Mucosa of gallbladder (tissue), 1 donor: ENCODE data around the gene AKIRIN1. TPM values are rescaled to one million over a fixed set of nuclear protein-coding genes. Genes with fewer than 3 reads are reported as not detected.
"Not testable (repeated sequence)": the region's sequence is repeated elsewhere in the genome, so short reads cannot be mapped to it uniquely, and the experiment has no call there.

Experiments used
- DNase-seq: peaks from one replicate; pipeline ENCODE4 v3.0.0-alpha.2; 2020; ENCODE audit warnings: low spot score
- total RNA-seq: library from RNA; stranded (reverse); gene quantifications from one replicate; pipeline ENCODE4 v1.2.1, GENCODE V29; 2021
- donor health status: DM: no; HTN: no; CAD: no.

AKIRIN1 gene, protein sequence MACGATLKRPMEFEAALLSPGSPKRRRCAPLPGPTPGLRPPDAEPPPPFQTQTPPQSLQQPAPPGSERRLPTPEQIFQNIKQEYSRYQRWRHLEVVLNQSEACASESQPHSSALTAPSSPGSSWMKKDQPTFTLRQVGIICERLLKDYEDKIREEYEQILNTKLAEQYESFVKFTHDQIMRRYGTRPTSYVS
- 59.3 TPM for total RNA-seq

DNA sequence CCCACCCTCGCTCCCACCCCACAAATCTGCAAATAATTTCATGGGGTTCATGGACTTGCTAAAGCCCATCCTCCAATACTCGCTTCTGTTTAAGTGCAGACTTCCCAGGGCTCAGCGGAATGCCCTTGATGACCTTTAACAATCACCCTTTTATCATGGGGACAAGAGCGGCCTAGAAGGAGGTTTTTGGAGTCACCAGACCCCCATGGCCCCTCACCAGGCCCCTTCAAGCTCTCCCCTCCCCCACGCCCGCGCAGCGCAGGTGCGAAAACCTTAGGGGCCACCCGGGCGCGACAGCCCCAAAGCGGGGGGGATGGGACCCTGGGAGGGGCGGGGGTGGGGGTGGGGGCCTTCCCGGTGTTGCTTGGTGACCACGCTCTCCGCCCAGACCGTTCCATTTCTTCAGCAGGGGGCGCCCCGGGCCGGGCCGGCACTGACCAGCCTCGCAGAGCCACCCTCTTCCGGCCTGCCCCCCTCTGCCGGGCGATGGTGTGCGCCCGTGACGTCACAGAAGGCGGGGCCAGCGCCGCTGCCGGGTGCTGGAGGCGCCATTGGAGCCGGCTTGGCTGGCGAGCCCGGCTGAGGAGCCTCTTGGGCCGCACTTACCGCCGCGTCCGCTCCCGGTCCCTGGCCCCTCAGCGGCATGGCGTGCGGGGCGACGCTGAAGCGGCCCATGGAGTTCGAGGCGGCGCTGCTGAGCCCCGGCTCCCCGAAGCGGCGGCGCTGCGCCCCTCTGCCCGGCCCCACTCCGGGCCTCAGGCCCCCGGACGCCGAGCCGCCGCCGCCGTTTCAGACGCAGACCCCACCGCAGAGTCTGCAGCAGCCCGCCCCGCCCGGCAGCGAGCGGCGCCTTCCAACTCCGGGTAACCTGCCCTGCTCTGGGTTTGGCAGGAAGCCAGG lies at the start of gene AKIRIN1:
Gene AKIRIN1 (plus strand): TSS at position 539 of the 900 bp plus-strand sequence. CDS start 105 bp downstream, at position 644.
- peak; percentile 98 for DNase-seq

DNA sequence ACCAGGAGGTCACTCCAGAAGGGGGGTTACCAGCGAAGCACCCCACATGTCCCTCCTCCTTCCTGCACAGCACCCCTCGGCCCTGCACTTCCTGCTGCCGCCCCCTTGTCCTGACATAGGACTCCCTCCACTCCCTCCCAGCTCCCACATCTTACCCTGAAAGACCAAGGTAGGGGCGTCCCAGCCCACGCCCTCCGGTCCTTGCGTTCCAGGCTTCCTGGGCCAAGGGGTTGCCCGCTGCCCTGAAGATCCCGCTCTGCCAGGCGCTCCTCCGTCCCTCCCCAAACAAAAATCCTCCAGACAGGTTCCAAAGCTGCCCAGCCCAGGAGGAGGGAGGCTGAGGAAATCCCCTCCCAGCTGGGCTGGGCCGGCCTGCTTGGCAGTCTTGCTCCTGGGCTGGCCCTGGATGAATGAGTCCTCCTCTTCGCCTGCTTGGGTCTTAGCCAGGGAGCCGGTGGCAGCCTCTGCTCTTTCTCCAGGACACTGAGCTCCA lies 49.5 kb upstream of the AKIRIN1 start, which contains the start of gene RHBDL2:
Gene RHBDL2 (minus strand): TSS at position 304 of the 493 bp plus-strand sequence. CDS start 22,618 bp downstream, outside the sequence.
- DNase-seq, result peak; percentile 76

DNA sequence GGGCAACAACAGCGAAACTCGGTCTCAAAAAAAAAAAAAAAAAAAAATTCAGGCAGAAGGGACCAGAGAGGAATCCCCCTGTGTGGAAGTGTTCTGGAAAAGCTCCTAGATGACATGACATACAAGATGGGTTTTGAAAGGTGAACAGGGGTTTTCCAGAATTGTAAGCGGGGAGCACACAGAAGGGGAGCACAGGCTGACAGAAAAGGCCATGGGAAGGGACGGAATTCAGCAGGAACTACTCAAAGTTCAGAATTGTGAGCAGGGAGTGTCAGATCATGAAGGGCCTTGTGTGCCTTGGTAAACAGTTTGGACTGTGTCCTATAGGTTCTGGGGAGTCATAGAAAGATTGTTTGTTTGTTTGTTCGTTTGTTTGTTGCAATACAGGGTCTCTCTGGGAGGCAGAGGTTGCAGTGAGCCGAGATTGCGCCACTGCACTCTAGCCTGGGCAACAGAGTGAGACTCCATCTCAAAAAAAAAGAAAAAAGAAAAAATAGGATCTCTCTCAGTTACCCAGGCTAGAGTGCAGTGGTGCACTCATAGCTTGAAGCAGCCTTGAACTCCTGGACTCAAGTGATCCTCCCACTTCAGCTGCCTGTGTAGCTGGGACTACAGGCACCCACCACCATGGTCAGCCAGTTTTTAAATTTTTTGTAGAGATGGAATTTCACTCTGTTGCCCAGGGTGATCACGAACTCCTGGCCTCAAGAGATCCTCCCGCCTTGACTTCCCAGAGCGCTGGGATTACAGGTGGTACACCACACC lies 48.2 kb upstream of the AKIRIN1 start:
- DNase-seq, result no peak

DNA sequence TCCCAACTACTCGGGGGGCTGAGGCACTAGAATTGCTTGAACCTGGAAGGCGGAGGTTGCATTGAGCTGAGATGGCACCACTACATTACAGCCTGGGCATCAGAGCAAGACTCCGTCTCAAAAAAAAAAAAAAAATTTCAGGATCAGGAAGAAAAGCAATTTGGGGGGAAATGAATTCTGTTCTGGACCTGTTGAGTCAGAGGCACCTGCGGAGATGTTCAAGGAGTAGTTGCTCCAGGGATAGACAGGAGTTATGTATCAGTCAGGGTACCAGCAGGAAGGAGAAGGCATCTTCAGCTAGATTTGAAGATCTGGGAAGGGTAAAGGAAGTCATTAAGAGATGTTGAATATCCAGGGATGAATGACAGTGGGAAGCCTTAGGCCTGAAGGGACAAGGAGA lies 46.5 kb upstream of the AKIRIN1 start:
- no peak for DNase-seq

- no peak for DNase-seq
Measured at GRCh38 chr1:38950553-38950952, 40.5 kb upstream of the AKIRIN1 start.

- no peak for DNase-seq
Measured at GRCh38 chr1:38953433-38953860, 37.6 kb upstream of the AKIRIN1 start.

DNA sequence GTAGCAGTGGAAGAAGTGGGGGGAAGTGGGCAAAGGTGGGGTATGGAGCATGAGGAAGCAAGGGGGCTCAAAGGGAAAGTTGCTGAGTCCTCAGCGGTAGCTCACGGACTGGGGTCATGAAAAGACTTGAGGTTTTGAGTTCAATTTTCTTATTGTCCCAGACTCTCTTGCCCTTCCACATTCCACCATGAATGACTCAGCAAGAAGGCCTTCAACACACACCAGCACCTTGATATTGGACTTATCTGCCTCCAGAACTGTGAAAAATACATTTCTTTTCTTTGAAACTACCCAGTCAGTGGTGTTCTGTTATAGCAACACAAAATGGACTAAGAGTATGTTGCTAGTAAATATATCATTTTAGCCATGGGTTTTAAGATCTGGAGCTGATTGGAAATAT lies 32.1 kb upstream of the AKIRIN1 start:
- no peak for DNase-seq

DNA sequence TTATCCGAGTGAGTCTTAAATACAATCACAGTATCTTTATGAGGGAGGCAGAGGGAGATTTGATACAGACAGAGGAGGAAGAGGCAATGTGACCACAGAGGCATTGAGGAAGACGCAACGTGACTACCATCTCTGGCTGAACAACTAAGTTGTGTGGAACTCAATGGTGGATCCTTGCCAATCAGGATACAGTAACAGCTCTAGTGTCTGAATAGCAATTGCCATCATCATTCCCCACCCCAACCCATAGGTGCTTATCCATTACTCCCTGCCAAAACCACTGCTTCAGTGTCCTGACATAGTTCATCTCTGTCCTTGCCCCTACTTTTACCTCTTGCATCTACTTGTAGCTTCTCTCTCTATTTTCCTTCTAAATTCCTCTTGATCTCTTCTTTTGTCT lies 29.0 kb upstream of the AKIRIN1 start:
- DNase-seq, result no peak

DNA sequence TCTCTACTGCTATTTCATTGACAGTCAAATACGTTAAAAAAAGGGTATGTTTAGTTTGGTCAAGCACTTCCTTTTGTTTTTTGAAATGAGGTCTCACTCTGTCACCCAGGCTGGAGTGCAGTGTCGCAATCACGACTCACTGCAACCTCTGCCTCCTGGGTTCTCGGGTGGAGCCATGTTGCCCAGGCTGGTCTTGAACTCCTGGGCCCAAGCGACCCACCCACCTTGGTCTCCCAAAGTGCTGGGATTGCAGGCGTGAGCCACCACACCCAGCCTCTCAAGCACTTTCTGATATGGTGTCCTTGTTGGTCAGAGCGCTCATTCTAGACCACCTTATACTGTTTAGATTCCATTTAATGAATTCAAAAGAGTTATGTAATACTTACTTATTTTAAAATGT lies 28.5 kb upstream of the AKIRIN1 start:
- no peak for DNase-seq

GRCh38 chr1:38964140-38964548 lies 26.9 kb upstream of the AKIRIN1 start:
- DNase-seq, result no peak

- not testable (repeated sequence) for DNase-seq
Measured at GRCh38 chr1:38973145-38973544, 17.9 kb upstream of the AKIRIN1 start.

DNA sequence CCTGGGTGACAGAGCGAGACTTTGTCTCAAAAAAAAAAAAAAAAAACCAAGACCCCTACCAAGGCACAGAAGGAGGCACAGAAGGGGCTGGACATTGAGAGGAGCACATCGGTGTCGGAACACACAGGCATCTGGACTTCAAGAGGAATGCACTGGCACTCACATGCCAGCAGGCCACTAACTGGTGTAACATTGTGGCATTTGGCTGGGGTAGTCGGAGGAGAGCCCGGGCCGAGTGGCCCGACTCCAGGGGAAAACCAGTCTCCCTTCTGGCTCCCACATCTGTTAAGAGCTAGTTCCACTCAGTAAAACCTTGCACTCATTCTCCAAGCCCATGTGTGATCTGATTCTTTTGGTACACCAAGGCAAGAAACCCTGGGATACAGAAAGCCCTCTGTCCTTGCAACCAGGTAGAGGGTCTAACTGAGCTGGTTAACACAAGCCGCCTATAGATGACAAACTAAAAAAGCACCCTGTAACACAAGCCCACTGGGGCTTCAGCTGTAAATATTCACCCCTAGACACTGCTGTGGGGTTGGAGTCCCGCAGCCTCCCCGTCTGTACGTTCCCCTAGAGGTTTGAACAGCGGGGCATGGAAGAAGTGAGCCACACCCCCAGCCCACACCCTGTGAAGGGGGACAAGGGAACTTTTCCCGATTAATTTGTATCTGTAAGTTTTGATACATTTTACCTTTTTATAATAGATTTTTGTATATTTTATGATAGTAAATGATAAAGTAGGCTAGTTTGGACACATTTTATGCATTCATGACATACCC lies 17.2 kb upstream of the AKIRIN1 start:
- DNase-seq, result no peak

GRCh38 chr1:38977399-38978244 lies 13.5 kb upstream of the AKIRIN1 start:
- not testable (repeated sequence) for DNase-seq

GRCh38 chr1:38978245-38978542 lies 12.9 kb upstream of the AKIRIN1 start:
- not testable (repeated sequence) for DNase-seq

- not testable (repeated sequence) for DNase-seq
Measured at GRCh38 chr1:38979380-38979779, 11.7 kb upstream of the AKIRIN1 start.

GRCh38 chr1:38989979-38990378 lies 1.1 kb upstream of the AKIRIN1 start:
- no peak for DNase-seq

GRCh38 chr1:38990386-38990737 lies 714 bp upstream of the AKIRIN1 start:
- DNase-seq, result no peak

GRCh38 chr1:38991638-38992411 lies 749 bp downstream of the AKIRIN1 start:
- no peak for DNase-seq

DNA sequence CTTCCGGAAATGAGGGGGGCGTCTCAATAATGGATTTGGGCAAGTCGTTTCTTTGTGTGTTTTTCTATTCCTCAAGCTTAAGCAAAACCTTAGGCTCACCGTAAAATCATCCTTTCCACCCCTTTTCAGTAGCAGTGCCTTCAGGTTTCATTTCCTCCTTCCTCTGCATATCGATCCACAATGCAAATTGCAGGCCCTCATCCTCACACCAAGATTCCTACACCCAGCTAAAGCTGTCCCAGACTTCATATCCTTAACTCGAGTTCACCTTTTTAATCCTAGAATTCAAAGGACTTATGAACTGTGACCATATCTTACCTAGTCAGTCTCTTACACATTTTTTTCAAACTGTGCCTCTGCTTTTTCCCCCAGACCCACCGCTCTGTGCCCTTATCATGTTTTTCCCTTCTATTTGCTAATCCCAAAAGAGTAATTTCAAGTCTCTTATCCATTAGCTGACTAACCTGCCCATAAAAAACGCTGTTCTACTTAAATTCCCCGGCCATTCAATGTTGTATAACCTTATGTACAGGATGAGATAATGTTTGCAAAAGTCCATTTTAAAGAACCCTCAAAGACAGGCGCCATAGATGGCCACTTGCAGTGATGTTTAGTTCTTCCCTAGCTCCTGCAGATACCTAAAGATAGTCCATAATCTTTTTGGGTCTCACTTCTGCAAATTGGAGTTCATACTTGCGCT lies 1.5 kb downstream of the AKIRIN1 start:
- DNase-seq, result no peak
